HG03442 (cell line): Measurements from ENCODE around the gene ZNF808.
"Not testable (repeated sequence)": the region's sequence is repeated elsewhere in the genome, so short reads cannot be mapped to it uniquely, and the experiment has no call there.

Experiments
- ATAC-seq: cut with Tn5 transposase; IDR thresholded peaks from one replicate; pipeline ENCODE4 v1.9.1; 2021; ENCODE audit warnings: mild to moderate bottlenecking, moderate library complexity; ENCODE audit not compliant: unreplicated experiment

Gene ZNF808

DNA sequence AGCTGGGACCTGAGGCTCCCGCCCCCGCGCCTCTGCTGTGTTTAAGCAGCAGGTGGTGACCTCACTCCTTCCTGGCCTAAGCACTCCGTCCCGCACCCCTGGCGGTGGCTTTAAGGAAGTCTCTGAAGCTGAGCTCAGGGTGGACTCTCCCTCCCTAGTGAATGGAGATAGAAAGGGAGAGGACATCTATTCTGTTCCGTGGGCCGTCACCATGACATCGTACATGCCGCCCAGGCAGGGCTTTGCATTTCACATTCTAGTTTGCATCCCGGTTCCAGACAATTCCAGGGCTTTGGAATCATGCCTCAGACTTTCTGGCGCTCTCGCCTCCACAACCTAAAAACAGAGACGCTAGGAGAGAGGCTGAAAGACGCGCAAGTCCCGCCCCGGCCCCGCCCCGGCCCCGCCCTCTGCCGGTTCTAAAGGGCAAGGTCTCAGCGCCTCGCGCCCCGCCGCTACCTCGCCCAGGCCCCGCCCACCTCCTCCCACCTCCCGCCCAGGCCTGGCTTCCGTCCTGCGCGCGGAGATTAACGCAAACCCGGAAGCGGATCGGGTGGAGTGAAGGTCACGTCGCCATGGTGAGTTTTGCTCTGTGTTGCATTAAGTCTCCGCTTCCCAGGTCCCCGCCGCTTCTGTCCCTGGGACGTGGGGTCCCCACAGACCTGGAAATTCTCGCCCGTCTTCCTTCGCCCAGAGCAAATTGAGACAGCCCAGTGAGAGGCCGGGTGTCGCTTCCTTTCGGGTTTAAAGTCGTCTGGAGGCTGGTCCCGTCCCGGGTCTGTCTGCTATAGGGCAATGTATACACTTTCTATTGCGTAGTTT is at the start of gene ZNF808:
TSS of gene ZNF808 (plus strand) at position 535 of the 822 bp plus-strand sequence. CDS start 15,617 bp downstream, outside the sequence.
- peak; percentile 82 for ATAC-seq

DNA sequence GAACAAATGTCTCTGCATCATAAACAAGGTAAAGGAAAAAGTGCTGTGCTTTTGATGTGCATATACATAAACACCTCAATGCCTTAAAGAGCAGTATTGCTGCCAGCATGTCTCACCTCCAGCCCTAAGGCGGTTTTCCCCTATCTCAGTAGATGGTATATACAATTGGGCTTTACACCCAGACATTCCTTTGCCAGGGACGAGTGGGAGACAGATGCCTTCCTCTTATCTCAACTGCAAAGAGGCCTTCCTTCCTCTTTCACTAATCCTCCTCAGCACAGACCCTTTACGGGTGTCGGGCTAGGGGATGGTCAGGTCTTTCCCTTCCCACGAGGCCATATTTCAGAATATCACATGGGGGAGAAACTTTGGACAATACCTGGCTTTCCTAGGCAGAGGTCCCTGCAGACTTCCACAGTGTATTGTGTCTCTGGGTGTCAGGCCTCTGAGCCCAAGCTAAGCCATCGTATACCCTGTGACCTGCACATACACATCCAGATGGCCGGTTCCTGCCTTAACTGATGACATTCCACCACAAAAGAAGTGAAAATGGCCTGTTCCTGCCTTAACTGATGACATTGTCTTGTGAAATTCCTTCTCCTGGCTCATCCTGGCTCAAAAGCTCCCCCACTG is 43.2 kb upstream of the ZNF808 start:
- not testable (repeated sequence) for ATAC-seq

DNA sequence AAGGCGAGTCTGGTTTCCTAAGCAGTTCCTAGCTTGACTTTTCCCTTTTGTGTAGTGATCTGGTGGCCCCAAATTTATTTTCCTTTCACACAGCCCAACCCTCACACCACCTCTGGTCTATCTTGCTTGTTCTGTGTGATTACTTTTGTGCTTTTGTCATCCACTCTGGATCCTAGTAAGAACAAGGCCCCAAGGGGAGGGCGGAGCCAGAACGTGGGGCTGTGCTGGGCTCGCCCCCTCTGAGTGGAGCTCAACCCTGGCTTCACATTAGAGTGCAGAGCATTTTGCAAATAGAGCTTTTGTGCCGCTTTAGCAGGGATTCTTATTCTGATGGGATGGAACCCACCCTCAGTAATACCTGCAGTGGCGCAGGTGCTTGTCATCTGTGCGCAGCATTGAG is 42.4 kb upstream of the ZNF808 start:
- ATAC-seq, result not testable (repeated sequence)

DNA sequence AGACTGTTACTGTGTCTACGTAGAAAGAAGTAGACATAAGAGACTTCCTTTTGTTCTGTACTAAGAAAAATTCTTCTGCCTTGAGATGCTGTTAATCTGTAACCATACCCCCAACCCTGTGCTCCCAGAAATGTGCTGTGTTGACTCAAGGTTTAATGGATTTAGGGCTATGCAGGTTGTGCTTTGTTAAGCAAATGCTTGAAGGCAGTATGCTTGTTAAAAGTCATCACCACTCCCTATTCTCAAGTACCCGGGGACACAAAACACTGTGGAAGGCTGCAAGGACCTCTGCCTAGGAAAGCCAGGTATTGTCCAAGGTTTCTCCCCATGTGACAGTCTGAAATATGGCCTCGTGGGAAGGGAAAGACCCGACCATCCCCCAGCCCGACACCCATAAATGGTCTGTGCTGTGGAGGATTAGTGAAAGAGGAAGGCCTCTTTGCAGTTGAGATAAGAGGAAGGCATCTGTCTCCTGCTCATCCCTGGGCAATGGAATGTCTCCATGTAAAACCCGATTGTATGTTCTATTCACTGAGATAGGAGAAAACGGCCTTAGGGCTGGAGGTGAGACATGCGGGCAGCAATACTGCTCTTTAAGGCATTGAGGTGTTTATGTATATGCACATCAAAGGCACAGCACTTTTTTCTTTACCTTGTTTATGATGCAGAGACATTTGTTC is 41.8 kb upstream of the ZNF808 start:
- ATAC-seq, result not testable (repeated sequence)

DNA sequence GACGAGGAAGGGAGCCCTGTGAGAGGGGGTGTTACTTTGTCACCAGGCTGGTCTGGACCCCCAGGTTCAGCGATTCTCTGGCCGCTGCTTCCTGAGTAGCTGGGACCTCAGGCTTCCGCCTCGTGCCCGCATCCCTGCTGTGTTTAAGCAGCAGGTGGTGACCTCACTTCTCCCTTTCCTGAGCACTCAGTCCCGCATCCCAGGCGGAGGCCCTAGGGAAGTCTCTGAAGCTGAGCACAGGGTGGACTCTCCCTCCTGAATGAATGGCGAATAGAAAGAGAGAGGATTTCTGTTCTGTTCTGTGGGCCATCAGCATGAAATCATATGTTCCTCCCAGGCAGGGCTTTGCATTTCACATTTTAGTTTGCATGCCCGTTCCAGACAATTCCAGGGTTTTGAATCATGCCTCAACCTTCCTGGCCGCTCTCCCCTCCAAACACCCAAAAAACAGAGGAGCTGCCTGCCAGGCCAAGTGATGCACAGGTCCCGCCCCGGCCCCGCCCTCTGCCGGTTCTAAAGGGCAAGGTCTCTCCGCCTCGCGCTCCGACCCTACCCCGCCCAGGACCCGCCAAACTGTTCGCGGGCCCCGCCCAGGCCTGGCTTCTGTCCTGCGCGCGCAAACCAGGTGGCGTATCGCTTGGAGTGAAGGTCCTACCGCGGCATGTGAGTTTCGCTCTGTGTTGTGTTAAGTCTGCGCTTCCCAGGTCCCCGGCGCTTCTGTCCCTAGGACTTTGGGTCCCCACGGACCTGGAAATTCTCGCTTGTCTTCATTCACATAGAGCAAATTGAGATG is 35.1 kb upstream of the ZNF808 start:
- ATAC-seq, result no peak

DNA sequence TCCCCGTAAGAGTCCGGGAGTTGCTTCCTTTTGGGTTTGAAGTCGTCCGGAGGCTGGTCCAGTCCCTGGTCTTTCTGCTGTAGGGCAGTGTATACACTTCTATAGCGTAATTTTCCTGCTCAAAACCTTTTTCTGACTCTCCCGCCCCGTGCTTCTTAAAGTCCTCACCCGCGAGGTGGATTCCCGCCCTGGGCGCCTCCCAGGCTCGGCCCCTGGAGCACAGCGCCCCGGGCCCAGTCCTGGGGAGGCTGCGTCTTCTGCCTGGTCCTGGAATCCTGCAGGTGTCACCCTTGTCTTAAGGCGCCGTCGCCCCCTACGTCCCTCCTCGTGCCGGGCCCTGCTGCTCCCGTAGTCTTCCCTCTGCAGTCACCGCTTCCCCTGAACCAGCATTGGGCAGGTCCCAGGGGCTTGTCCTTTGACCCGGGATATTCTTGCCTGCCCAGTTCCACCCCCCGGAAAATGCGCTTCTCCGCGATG is 34.4 kb upstream of the ZNF808 start:
- ATAC-seq, result no peak

DNA sequence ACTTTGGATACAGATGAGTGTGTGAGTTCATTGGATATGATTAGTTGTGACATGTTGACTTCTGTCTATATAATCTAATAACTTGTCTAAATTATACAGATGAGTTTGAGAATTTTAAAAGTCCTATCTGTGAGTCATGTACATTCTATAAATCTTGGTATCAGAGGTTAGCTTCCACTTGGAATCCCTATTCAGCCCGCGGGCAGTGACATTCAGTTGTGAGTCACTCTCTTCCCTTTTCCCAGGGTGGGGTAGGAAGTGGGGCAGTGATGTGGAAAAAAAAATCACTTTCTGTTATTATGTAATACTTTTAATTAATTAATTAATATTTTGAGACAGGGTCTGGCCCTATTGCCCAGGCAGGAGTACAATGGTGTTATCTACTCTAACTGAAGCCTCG is 33.0 kb upstream of the ZNF808 start:
- ATAC-seq, result no peak

DNA sequence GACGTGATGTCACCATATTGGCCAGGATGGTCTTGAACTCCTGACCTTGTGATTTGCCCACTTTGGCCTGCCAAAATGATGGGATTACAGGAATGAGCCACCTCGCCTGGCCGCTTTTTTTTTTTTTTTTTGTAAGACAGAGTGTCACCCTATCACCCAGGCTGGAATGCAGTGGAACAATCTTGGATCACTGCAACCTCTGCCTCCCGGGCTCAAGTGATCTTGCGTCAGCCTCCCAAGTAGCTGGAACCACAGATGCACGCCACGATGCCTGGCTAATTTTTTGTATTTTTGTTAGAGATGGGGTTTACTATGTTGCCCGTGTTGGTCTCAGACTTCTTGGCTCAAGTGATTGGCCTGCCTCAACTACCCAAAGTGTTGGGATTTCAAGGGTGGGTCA is 28.9 kb upstream of the ZNF808 start:
- no peak for ATAC-seq

DNA sequence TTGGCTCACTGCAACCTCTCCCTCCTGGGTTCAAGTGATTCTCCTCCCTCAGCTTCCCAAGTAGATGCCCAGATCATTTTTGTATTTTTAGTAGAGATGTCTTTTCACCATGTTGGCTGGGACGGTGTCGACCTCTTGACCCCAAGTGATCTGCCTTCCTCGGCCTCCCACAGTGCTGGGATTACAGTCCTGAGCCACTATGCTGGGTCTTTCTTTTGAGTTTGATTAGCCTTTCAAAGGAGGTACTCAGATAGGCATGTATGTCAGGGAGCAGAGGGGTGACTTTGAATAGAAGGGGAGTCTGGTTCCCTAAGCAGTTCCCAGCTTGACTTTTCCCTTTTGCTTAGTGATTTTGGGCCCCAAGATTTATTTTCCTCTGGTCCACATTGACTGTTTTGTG is 27.0 kb upstream of the ZNF808 start:
- not testable (repeated sequence) for ATAC-seq

DNA sequence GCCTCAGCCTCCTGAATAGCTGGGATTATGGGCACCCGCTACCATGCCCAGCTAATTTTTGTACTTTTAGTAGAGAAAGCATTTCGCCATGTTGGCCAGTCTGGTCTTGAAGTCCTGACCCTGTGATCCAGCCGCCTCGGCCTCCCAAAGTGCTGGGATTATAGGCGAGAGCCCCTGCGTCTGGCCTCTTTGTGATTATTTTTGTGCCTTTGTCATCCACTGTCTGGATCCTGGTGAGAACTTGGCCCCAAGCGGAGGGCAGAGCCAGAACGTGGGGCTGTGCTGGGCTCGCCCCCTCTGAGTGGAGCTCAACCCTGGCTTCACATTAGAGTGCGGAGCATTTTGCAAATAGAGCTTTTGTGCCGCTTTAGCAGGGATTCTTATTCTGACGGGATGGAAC is 26.5 kb upstream of the ZNF808 start:
- ATAC-seq, result not testable (repeated sequence)

DNA sequence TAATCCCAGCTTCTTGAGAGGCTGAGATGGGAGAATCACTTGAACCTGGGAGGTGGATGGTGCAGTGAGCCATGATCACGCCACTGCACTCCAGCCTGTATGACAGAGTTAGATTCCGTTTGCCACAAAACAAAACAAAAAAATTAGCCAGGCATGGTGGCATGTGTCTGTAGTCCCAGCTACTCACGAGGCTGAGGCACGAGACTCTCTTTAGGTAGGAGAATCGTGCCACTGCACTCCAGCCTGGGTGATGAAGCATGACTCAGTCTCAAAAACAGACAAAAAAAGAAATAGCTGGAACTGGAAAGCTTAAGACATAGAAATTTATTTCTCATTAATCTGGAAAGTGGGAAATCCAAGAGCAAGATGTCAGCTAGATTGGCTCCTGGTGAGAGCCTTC is 20.2 kb upstream of the ZNF808 start:
- no peak for ATAC-seq

DNA sequence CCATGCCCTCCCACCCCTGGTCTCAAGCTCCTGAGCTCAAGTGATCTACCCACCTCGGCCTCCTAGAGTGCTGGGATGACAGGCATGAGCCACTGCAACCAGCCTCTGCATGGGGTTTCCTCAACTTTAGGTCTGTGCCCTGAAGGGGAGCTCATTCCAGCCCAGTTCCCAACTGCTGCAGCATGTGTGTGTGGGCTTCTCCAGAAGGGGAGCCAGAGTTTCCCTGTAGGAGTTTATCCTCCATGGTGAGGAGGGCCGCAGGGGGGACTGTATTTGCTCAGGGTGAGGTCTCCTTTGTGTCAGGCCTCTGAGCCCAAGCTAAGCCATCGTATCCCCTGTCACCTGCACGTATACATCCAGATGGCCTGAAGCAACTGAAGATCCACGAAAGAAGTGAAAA is 11.3 kb upstream of the ZNF808 start:
- ATAC-seq, result no peak

DNA sequence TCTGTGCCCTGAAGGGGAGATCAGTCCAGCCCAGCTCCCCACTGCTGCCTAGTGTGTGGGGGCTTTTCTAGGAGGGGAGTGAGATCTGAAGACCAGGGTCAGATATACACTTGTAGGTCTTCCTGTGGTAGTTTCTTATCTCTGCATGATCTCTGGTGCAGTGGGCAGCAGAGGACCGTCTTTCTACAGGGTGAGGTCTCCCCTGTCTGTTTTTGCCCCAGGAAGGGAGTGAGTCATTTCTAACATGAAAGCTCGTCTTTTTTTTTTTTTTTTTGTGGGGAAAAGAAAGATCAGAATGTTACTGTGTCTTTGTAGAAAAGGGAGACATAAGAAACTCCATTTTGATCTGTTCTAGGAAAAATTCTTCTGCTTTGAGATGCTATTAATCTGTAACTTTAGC is 8.8 kb upstream of the ZNF808 start:
- no peak for ATAC-seq

DNA sequence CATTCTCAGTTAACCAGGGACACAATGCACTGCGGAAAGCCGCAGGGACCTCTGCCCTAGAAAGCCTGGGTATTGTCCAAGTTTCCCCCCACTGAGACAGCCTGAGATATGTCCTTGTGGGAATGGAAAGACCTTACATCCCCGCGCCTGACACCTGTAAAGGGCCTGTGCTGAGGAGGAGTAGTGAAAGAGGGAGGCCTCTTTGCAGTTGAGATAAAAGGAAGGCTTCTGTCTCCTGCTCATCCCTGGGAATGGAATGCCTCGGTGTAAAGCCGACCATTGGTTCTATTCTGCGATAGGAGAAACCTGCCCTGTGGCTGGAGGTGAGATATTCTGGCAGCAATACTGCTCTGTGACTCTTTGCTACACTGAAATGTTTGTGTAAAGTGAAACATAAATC is 8.3 kb upstream of the ZNF808 start:
- not testable (repeated sequence) for ATAC-seq

DNA sequence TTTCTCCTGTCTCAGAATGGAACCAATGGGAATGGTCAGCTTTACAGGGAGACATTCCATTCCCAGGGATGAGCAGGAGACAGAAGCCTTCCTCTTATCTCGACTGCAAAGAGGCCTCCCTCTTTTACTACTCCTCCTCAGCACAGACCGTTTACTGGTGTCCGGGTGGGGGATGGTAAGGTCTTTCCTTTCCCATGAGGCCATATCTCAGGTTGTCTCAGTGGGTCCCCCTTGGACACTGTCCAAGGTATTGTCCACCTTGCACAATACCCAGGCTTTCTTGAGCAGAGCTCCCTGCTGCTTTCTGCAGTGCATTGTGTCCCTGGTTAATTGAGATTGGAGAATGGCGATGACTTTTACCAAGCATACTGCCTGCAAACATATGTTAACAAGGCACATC is 7.5 kb upstream of the ZNF808 start:
- no peak for ATAC-seq

DNA sequence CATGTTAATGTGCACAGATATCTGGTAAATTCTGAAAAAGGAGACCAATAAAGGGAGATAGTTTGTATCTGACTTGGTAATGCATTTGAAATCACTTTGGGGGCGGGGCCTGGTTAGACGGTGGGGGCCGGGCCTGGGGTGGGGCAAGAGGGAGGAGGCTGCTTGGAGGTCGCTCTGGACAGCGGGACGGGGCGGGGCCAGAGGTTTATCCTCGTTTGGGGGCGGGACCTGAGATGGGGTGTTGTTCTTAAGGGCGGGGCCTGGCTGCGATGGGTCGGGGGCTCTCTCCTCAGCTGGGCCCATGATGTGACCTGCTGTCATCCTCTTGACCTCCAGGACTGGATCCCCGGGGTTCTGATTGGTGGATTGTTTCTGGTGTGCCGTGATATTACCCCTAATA is 4.9 kb upstream of the ZNF808 start:
- ATAC-seq, result no peak

DNA sequence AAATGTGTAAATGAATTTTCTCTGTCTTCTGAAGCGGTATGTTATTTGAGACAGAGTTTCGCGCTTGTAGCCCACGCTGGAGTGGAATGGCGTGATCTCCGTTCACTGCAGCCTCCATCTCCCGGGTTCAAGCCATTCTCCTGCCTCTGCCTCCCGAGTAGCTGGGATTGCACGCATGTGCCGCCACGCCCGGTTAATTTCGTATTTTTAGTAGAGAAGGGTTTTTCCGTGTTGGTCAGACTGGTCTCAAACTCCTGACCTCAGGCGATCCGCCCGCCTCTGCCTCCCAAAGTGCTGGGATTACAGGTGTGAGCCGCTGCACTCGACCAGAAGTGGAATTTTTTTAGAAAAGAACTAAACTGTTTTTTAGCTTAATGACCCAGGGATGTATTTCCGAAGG is 3.4 kb upstream of the ZNF808 start:
- ATAC-seq, result no peak

DNA sequence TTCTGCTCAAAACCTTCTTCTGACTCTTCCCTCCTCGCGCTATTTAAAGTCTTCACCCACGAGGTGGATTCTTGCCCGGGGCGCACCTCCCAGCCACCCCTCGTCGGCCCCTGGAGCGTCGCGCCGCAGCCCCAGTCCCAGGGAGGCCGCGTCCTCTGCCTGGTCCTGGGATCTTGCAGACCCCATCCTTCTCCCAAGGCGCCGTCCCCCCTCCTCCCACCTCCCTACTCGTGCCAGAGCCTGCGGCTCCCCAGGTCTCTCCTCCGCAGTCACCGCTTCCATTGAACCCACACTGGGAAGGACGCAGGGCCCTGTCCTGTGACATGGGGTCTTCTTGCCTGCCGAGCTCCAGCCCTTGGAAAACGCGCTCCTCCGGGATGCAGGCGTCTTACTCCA is 486 bp downstream of the ZNF808 start:
- peak; percentile 10 for ATAC-seq

DNA sequence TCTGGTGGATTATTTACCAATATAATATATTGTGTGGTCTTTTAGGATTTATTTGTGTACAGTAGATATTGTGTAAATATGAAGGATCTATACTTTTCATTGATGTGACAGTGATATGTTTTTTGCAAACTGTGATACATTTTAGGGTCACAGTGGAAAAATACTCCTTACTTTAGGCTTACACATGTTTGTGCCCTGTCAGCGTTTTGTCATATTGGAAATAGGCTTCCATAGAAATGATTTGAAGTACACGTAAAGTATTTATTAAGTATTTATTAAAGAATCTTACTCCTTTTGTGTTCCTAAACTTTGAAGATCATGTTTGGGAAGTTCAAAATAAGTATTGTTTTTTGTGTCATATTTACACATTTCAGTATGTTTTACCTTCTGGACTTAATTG is 5.0 kb downstream of the ZNF808 start:
- ATAC-seq, result no peak

DNA sequence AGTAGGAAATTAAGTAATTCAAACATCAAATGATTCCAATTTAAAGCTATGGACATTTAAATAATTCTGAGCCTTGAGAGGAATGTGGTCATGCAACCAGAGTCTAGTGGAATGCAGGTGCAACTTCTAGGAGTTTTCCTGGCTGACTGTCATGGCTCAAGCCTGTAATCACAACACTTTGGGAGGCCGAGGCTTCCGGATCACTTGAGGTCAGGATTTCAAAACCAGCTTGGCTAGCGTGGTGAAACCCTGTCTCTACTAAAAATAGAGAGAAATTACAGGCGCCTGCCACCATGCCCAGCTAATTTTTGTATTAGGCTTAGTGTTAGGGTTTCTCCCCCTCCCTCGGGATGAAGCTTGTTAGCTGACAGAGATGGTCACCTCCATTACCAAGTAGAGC is 6.4 kb downstream of the ZNF808 start:
- ATAC-seq, result no peak

DNA sequence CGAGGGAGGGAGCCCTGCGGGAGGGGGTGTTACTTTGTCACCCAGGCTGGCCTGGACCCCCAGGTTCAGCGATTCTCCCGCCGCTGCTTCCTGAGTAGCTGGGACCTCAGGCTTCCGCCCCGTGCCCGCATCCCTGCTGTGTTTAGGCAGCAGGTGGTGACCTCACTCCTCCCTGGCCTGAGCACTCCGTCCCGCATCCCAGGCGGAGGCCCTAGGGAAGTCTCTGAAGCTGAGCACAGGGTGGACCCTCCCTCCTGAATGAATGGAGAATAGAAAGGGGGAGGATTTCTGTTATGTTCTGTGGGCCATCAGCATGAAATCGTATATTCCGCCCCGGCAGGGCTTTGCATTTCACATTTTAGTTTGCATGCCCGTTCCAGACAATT is 7.9 kb downstream of the ZNF808 start:
- ATAC-seq, result not testable (repeated sequence)
